Amniotic epithelial cell (primary cell): Measurements from ENCODE around the gene COL6A5.

Experiments used
- DNase-seq: peaks from one replicate; pipeline ENCODE4 v3.0.0-alpha.2; 2010; ENCODE audit warnings: low read depth

Gene COL6A5

DNA sequence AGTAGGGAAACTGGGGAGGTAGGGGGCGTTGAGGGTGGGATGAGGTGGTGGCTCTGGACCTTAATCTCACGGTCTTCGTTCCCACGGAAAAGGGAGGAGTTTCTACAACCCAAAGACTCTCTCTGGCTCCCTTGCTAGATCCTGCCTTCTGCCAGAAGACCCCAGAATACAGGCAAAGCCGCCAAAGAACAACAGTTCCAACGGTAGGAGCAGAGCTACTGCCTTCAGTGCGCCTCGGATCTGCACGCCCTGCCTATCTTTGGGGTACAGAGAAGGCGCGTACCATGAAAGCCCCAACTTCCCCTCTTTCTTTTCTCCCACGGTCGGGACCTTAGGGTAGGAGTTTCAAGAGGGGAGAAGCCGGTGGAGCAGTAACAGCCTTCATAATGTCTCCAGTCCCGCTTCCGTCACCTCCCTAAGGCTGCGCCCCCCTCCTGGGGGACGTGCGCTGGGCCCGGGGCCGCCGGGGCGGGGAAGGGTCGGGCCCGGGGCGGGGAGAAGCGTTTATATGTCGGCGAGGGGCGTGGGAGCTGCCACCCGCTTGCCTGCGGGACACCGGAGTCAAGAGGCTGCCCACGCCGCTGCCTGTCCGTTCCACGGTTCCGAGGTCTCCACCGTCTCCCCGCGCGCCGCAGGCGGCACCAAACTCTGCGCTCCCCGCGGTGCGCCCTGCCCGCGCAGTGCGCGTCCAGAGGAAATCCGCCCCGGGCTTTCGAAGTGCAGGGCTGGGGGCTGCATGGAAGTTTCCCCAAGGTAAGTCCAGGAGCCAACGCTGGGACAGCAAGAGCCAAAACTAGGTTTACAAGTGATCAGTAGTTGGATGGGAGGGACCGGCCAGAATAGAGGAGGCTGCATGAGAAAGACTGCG, 171.4 kb downstream of the COL6A5 start, which contains the start of gene COL6A6:
Gene COL6A6 (plus strand): TSS at position 533 of the 868 bp plus-strand sequence. CDS start 43,188 bp downstream, outside the sequence.
- no peak for DNase-seq

DNA sequence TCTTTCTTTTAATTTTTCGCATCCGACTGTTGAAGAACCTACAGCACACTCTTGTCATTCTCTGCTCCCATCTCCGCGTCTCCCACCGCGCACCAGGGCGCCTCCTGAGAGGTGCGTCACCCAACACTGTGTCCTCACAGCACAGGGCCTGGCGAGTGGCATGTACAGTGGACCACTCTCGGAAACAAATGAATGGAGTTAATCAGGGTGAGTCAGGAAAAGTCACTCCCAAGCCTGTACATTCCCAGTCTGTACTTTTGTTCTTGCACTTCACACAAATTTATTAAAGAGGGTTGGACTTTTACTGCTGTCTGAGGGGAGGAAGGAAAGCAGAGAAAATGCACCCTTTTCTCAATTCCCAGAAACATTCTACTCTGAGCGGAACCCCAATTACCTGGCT, 172.1 kb downstream of the COL6A5 start:
- DNase-seq: no peak

DNA sequence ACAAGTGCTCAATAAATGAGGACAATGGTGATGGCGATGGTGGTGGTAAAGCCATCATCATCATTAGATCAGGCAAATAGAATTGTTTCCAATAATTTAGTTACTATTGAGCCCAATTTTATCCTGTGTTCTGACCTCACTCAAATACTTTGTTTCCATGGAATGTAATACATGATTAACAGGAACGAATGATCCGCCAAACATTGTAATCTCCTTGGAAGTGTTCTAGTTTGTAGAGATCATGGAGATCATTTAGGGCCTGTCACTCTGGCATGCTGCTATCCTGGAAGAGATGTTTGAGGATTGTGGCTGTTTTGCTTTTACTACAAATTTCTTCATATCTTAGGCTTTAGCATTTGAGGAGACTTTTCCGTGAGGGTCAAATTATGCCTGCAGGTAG, 174.3 kb downstream of the COL6A5 start:
- DNase-seq: no peak

DNA sequence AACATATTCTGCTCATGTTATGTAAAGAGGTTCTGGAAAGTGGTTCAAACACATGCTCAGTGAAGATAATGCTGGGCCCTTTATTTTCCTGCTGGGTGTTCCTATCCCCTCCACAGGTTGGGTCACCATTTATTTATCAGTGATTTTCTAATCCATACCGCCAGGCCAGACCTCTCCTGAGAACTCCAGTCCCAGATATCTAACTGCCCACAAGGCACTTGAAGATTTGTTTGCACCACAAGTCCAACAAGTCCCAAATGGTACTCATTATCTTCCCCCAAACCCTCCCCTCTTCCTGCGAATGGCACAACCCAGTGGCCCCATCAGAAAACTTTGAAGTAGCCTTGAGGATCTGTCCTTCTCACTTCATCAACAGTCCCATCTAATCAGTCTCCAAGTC, 176.9 kb downstream of the COL6A5 start:
- no peak for DNase-seq

DNA sequence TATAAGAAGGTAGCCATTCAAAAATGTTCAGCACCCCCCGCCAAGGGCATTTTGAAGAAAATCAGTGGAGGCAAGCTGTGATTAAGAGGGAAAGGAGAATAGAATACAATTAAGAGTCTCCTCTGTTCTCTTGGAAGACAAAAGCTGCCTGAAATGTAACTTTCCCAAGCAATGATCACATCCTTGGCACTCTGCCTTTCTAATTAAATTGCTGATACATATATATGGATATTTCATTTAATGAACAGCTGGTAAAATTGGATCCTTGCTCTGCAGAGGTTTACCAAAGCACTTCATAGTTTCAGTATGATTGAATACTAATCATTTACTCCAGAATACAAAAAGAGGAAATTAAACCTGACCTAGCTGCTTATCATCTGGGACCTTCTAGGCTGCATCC, 182.0 kb downstream of the COL6A5 start:
- no peak for DNase-seq

DNA sequence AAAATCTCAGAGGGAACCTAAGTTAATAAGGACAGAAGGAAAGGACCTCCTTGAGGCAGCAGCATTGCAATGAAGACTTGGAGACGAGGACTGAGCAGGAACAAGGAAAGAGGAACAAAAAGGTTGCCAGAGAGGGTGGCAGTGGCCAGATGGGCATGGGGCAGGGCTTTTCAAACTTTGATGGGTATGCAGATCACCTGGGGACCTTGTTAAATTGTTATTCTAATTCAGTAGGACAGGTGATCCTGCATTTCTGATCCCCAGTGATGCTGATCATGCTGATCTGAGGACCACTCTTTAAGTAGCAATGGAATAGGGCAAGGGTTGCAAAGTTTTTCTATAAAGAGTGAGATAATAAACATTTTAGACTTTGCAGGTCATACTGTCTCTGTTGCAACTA, 182.6 kb downstream of the COL6A5 start:
- no peak for DNase-seq

DNA sequence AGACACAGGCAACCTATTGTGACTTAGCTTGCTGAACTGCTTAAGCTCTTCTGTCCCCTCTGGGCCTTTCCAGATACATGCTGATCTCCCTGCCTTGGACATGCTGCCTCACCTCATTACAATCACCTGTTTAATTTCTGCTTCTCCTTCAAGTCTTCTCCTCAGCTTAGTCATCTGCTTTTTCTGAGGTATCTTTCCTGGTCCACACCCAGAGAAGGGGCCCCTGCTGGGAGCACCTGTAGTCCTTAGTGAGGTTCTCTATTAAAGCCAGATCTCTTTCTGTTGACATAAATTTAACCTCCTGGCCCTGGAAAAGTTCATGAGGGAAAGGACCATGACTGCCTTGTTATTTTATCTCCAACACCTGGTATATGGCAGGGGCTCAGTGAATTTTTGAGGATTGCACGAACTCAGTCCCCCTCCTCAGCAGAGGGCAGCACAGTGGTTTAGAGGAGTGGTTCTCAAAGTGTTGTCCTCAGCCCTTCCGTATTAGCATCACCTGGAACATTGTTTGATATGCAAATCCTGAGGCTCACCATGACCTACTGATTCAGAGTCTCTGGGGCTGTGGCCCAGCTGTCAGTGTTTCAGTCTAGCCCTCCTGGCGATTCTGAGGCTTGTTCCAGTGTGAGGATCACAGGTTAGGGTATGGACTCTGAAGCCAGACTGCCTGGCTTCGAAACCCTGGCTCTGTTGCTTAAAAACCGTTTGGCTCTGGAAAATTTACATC, 184.2 kb downstream of the COL6A5 start:
- no peak for DNase-seq

DNA sequence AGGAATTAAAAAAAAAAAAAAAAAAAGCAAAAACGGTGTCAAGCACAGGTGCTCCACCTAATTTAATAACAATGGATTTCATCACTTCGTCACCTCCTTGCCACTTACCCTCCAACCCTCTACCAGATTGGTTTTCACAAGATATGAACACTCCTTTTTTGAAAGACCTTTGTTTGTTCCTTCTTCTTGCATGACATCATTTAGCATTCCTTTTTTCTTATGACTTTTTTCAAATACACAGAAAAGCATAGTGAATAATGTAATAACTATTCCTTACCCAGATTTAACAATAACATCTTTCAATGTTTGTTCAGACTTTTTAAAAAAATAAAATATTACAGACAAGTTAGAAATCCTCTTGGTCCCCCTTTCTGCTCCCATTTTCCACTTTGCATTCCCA, 187.8 kb downstream of the COL6A5 start:
- no peak for DNase-seq
